Activated naive CD8-positive, alpha-beta T cell treated with anti-CD3 and anti-CD28 coated beads, Interleukin-2, amount 50 U/mL, for 16 hours (primary cell): ENCODE results near the gene SLC38A9.
"Not testable (repeated sequence)": the region's sequence is repeated elsewhere in the genome, so short reads cannot be mapped to it uniquely, and the experiment has no call there.

Source experiments
- DNase-seq: peaks from one replicate; pipeline ENCODE4 v3.0.0-alpha.2; 2020; ENCODE audit warnings: low read depth, low spot score

The SLC38A9 gene

DNA sequence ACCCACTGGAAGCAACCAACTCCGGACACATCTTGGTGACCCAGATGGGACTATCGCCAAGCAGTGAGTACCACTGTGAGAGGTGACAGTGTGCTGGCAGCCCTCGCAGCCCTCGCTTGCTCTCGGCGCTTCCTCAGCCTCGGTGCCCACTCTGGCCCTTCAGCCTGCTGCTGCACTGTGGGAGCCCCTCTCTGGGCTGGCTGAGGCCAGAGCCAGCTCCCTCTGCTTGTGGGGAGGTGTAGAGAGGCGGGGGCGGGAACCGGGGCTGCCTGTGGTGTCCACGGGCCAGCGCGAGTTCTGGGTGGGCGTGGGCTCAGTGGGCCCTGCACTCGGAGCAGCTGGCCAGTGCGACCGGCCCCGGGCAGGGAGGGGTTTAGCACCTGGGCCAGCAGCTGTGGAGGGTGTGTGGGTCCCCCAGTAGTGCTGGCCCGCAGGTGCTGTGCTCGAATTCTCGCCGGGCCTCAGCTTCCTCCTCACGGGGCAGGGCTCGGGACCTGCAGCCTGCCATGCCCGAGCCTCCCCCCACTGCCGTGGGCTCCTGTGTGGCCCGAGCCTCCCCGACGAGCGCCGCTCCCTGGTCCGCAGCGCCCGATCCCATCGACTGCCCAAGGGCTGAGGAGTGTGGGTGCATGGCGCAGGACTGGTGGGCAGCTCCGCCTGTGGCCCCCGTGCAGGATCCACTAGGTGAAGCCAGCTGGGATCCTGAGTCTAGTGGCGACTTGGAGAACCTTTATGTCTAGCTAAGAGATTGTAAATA lies 98.8 kb downstream of the SLC38A9 start:
- DNase-seq: no peak

DNA sequence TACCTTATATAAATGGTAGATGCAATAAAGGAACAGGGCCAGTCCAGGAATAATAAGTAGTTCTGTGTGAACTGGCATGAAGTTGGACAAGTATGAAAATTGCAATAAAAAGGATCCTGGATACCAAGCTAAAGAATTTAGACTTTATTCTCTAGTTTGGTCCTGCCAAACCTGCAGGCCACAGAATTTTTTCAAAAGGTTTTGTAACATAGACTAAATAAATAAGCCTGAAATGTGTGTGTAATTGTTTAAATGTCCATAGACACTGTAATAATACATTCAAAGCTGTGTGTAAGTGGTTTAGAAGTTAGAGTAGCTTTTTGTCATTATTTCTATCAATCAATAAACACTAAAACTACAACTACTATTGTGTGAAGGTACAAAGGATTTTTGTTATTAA lies 101.6 kb downstream of the SLC38A9 start:
- DNase-seq: no peak

DNA sequence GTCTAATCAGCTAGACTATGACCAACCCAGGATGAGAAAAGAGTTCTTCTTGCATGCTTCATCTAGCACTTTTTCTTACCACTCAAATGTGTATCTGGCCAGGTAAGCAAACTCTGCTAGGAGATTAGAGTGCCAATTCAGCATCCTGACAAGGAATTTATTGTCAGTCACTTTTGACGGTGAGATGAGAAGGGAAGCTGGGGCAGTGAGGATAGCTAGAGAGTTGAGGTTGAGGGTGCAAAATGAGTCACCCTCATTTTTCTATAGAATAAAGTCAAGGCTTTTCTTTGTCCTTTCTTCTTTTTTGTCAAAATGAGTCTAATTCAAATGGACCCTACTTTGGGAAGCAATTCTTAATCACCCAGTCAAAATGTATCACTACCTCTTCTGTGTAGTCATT lies 102.7 kb downstream of the SLC38A9 start:
- no peak for DNase-seq

DNA sequence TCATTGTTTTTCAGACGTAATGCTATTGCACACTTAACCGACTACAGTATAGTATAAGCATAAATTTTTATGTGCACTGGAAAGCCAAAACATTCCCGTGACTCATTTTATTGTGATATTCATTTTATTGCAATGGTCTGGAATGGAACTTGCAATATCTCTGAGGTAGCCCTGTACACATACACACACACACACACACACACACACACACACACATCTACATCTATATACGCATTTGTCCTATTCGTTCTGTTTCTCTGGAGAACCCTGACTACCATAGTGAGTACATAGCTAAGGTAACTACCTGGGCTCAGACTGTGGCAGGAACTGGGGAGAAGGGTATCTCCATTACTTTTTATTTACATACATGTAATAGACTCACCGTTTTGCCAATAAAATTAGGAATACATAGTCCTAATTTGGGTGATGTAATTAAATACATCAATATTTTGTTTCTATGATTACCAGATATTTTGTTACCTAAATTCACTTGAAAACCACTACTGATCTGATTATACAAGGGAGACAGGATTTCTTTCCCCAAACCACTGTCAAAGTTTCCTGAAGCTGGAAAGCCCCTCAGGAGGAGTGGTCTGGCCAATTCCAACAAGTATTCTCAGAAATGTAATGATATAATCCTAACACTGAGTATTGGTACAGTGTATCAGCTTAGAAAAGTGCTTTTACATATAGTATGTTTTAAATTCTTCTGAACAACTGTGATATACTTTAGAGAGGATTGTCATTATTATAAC lies 103.4 kb downstream of the SLC38A9 start:
- DNase-seq: no peak

DNA sequence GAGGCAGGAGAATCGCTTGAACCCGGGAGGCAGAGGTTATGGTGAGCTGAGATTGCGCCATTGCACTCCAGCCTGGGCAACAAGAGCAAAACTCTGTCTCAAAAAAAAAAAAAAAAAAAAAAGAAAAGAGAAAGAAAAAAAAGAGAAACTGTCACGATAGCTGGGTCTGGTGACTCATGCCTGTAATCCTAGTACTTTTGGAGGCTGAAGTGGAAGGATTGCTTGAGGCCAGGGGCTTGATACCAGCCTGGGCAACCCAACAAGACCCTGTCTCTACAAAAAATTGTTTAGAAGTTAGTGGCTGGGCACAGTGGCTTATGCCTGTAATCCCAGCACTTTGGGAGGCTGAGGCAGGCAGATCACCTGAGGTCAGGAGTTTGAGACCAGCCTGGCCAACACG lies 104.8 kb downstream of the SLC38A9 start:
- not testable (repeated sequence) for DNase-seq

DNA sequence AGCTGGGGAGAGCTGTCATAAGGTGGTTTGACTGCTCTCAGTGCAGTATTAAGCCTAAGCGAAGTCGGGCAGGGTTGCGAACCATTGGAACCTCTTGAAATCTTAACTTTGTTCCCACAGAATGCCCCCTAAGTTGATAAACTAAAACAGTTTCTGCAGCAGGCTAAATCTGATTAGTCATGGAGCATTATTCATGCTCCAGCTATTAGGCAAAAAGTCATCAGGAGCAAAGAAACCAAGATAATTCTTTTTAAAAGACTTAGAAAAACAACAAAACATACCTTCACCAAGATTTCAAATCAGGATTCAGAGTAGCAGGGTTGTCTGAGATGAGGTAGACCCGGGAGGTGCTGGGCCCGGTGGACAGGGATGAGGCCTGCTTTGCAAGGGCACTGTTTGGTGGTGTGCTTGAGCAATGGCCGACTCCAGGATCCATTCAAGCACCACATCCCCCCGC lies 107.5 kb downstream of the SLC38A9 start:
- DNase-seq: no peak

DNA sequence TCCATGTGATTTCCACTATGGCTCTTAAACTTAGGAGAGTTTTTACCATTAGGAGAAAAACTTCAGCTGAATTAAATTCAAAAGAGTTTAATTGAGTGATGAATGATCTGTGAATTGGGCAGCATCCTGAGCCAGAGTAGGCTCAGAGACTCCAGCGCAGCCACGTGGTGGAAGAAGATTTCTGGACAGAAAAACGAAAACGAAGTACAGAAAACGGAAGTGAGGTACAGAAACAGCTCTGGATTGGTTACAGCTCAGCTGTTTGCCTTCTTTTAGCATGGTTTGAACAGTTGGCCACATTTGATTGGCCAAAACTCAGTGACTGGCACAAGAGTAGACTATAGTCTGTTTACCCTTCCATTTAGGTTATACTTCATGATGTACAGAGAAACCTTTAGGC lies 108.2 kb downstream of the SLC38A9 start:
- no peak for DNase-seq

DNA sequence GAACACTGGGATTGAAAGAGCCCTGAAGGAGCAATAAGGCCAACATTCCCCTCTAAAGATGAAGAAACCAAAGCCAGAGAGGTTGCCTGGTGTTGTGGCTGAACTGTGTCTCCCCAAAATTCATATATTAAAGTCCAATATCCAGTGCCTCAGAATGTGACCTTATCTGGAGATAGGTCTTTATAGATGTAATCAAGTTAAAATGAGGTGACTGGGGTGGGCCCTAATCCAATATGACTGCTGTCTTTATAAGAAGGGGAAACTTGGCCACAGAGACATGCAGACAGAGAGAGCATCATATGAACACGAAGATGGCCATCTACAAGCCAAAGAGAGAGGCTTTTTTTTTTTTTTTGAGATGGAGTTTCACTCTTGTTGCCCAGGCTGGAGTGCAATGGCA lies 110.5 kb downstream of the SLC38A9 start:
- DNase-seq: no peak

DNA sequence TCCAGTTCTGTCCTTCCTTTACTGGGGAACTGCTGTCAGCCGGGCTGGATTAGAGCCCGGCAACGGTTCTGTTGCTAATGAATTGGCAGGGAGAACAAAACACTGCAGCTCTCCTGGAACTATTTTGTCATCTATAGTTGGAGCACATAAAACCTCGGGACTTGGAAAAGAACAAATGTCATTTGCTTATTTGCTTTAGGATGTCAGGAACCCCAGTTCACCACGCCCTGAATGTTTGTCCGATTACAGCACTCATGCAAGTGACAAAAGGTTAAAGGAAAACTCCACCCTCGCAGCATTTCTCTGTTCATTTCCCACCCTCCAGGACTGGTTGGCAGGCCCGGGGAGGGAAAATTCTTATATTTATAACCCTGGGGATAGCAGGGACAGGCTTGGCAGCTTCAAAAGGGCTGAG lies 110.9 kb downstream of the SLC38A9 start:
- DNase-seq: no peak

DNA sequence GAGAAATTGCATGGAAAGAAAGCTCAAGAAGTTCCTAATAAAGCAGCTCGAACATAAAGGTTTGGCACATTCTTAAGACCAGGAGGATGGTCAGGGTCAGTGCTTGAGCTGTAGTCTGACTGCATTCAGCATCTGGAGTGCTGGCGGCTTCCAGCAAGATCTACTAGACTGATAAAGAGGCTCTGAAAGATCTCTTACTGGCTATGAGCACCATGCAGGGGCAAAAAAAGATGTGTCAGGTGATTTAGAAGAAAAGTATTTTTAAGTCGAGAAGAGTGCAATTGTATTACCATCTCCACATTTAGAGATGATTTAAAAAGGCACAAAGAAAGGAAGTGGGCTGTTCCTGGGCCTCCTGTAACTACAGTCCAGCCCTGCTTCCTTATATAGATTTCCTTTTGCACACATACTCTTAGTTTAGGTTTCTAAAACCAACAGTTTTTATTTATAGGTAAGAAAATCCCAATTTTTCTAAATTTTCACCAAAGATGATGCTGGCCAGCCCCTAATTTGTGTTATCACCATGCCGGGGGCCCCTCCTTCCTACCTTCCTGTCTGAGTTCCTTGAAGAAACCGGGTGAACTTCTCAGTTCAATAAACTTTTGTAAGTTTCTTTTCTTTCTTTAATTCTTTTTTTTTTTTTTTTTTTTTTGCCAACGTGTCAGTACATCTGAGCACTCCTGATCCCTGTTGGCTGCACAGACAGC lies 111.5 kb downstream of the SLC38A9 start:
- DNase-seq: no peak

DNA sequence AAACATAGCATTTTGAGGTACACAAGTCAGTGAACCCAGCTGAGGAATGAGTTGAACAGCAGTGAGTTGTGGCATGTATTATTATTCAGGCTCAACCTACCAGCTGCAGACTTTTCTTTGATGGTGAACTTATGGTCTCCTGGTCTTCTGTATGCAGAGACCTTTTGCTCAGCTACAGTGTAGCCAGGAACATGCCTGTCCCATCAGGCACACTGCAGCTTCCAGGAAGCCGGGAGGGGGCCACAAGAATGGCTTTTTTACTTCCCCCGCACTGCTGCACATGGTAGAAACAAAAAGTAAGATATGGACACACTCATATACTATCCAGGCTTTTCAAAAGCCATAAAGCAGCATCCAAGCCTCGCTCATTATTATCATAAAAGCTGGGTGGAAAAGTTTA lies 112.0 kb downstream of the SLC38A9 start:
- no peak for DNase-seq

DNA sequence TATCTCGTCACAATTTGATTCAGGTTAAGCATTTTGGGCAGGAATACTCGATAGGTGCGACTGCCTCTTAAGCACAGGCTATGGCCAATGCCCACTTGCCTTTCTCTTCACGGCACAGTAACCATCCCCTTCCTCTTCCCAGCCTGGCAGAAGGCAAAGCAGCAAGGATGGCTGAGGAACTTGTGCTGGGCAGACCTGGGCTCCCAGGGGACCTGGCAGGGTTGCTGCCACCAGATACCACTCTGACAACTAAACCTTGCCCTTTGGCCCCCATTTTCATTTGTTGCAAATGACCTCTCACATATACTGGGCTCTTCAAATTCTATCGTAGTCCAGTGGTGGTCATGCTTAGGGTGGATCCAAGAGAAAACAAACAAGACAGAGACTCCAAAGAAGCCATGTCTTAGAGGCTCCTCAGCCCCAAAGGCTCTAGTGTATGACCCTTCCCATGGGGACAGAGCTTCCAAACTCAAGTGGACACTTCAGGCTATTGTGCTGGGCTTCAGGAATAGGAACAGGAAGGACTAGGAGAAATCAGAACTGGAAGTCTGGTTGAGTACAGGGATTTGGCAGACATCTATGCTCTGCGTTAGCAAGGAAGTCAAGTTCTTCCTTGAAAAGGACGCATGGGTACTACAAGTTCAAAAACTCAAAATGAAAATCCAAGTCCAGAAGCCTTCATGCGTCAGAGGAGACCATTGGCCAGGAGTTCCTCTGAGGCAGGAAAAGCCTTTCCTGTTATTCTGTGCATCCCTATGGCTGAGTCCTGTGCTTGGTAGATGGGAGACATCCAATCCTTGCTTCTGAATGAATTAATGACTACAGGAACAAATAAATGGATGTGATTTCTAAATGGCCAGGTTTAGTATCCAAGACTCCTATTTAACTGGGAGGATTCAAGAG lies 112.7 kb downstream of the SLC38A9 start:
- no peak for DNase-seq

DNA sequence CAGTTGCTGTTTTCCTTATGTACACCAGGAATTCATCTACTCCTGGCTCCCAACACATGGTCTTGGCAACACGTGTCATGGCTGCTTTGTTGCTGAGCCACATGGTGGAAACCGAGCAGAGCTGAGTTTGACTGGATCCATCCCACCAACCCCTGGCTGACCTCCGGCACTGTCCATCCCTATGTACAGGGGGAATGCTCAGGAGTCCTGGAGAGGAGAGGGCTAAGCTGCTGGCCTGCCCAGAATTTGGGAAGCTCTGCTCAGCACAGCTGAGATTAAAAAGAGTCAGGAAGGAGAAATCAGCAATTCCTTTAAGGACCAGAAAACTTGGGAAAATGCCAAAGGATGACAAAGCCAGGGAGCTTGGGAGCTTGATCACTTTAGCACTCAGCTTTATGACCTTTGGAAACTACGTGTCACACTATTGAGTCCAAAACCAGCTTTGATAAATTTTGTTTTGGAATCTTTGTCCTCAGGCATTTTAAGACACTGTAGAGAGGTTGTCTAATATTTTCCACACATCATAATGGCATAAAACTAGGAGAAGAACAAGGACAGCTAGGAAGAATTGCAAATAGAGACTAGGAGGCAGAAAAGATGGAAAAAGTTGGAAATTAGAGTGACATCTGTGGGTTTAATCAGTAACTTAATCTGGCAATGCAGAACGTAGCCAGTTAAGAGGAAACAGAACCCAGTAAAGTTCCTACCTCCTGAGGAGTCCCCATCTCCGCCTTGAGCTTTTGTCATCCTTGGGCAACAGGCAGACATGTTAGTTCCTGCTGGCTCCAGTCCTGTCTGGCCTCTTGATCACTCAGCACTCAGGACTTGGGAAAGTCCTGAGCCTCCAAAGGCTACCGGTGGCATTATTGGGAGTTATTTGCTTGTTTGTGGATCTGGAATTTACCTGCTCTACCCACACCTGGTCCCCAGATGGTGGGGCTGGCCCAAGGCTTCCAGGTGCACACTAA lies 114.8 kb downstream of the SLC38A9 start:
- no peak for DNase-seq

DNA sequence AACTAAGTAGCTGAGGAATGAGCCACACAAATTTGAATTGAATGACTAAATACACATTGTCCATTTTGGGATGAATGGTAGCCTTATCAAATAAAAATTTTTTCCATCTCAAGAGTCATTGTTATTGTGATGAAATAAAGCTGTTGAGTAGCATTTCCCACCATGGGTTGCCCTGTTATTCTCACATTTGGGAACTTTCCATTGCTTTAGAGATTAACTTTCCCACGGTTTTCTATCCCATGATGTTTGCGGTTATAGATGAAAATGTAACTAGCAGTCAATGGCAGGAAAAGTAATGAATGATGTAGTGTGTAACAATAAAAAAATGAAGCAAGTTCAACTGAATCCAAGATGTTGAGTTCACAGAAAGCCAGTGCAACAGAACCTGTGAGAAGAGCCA lies 117.5 kb downstream of the SLC38A9 start:
- no peak for DNase-seq

DNA sequence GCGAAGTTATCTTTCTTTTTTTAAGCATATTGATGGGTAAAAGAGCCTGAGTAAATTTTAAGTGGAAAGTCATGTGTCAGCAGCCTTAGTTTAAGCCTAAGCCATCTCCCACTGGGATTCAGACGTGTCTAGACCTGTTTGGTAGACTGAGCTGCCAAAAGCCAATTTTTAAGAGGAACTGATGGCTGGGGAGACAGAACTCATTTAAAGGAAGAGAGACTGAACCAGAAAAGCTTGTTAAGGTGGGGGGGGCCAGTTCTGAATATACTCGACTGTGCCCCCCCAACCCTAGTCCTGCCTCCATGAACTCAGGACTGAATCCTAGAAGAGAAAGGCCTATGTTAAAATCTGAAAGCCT lies 119.0 kb downstream of the SLC38A9 start:
- no peak for DNase-seq

DNA sequence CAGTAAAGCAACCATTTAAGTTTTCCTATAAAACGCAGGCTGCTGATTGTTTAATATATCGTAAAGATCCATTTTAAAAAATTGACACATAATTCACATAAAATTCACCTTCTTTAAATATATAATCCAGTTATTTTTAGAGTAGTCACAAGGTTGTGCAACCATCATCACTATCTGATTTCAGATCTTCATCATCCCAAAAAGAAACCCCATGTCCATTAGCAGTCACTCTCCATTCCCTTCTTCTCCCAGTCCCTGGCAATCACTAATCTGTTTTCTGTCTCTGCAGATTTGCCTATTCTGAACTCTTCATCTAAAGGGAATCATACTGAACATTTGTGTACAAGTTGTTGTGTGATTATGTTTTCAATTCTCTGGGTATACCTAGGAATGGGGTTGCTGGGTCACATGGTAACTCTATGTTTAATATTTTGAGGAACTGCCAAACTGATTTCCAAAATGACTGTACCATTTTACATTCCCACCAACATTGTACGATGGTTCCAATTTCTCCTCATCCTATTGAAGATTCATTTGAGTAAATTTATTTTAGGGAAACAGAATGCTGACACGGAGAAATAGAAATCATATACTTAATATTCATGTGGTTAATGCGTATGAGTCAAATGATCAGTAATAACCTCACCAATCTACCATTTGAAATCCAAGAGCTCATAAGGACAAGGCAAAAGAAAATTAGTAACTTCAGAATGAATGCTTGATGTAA lies 119.6 kb downstream of the SLC38A9 start:
- DNase-seq: no peak

DNA sequence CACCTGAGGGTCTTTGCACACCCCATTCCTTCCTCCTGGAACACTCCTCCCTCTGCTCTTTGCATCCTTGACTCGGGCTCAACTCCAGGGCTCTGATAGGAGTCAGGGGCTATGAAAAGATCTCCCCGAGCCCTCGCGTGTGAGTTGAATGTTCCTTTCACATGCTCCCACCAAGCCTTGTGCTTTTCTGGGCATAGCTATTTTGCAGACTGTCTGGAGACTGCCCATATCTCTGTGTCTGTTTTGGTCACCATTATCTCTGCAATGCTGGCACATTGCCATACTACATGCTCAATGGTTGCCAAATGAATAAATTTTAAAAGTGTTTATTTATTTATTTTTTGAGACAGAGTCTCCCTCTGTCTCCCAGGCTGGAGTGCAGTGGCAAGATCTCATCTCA lies 120.4 kb downstream of the SLC38A9 start:
- no peak for DNase-seq

DNA sequence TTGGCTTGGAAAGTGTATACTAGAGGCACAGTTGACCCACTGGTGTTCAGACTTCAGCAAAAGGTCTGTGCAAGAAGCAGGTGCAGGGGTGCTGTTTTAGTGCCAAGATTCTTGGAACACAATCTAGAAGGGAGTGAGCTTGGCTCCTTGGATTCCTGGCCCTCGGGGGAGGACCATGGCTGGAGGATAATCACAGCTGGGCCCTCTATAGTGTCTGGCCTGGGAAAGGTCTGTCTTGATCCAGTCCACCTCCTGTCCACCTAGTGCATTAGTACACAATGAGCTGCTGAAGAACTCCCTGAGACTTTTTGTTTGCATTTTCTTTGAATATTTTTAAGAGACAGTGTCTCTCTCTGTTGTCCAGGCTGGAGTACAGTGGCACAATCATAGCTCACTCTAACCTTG lies 126.9 kb downstream of the SLC38A9 start:
- no peak for DNase-seq

DNA sequence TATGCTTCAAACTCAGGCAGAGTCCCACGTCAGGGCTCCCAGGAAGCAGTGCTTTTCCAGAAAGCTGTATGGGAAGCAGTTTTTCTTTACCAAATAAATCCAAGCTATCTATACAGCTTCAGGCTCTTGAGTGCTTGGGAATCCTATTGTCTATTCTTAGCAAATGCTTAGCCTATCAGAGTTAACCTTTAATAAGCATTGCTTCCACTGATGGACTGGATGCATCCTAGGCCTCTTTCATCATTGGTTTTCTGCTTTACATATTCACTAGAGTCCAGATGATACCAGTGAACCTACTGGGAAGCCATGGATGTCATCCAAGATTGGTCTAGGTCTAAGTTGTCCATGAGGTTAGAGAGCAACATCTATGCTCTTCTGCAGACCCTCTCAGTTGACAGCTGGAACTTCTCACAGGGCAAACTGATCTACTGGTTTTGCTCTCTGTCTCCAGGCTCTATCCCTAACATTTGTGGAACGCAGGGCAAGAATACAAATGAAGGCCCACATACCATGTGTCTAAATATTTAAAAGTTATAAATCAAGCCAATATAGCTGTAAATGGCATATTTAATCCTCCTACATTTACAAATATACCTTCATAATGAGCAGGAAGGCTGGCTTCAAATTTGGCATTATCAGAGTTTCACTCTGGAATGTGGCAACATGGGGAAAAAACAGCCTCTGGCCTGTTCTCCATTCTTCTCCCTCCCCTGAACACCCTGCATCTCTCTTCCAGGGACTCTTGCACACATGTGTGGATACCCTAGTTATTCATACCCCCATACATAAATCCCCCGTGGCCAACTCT lies 127.5 kb downstream of the SLC38A9 start:
- no peak for DNase-seq
